ENCODE results near the gene WHRN.

DNA sequence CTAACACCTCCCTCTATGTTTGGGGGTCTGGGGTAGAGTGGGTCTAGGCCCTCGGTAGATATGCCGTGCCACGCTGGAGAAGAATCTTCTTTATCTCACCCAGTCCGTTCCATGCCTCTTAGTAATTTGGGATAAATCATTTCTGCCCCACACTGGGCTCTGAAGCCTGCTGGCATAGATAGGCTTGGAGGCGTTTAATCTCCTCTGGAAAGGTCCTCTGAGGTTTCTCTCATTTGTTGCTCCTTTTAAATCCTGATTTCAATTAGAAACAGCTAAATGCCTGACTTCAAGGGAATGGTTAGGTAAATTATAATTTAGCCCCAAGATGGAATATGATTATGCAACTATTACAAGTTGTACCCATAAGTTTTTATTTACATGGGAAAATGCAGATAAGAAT is 59.7 kb downstream of the WHRN start:
- TF ChIP-seq ZFP37 (CRISPR knock-in tag; IDR thresholded peaks at IDR 0.05; ENCODE audit: borderline replicate concordance) = no peak
- no peak for TF ChIP-seq ZNF878 (CRISPR knock-in tag; IDR thresholded peaks at IDR 0.05)
- no peak for TF ChIP-seq SRSF9 (IDR thresholded peaks at IDR 0.05; ENCODE audit: borderline replicate concordance, insufficient read depth, low read depth, low read length, poor library complexity, severe bottlenecking)
- TF ChIP-seq ZBTB1 (CRISPR knock-in tag; IDR thresholded peaks at IDR 0.05; ENCODE audit: borderline replicate concordance) = no peak
- no peak for TF ChIP-seq MXD3 (CRISPR knock-in tag; IDR thresholded peaks at IDR 0.05)
- no peak for TF ChIP-seq SP4 (CRISPR knock-in tag; IDR thresholded peaks at IDR 0.05)
- no peak for TF ChIP-seq ZNF576 (CRISPR knock-in tag; IDR thresholded peaks at IDR 0.05)
- TF ChIP-seq NR1H2 (CRISPR knock-in tag; IDR thresholded peaks at IDR 0.05; ENCODE audit: borderline replicate concordance, low read depth) = no peak
- no peak for TF ChIP-seq TIGD3 (CRISPR knock-in tag; IDR thresholded peaks at IDR 0.05; ENCODE audit: borderline replicate concordance)
- TF ChIP-seq, protein P1, sequence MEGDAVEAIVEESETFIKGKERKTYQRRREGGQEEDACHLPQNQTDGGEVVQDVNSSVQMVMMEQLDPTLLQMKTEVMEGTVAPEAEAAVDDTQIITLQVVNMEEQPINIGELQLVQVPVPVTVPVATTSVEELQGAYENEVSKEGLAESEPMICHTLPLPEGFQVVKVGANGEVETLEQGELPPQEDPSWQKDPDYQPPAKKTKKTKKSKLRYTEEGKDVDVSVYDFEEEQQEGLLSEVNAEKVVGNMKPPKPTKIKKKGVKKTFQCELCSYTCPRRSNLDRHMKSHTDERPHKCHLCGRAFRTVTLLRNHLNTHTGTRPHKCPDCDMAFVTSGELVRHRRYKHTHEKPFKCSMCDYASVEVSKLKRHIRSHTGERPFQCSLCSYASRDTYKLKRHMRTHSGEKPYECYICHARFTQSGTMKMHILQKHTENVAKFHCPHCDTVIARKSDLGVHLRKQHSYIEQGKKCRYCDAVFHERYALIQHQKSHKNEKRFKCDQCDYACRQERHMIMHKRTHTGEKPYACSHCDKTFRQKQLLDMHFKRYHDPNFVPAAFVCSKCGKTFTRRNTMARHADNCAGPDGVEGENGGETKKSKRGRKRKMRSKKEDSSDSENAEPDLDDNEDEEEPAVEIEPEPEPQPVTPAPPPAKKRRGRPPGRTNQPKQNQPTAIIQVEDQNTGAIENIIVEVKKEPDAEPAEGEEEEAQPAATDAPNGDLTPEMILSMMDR (CRISPR knock-in tag; IDR thresholded peaks at IDR 0.05) = no peak
- TF ChIP-seq POLR2AphosphoS2 (IDR thresholded peaks at IDR 0.05; ENCODE audit: low read depth, low read length) = no peak

Measured in HepG2 (cell line).